HepG2 (cell line): ENCODE results near the gene SLCO6A1. TPM values are rescaled to one million over a fixed set of nuclear protein-coding genes. Genes with fewer than 3 reads are reported as not detected.

Source experiments
- ATAC-seq: fragments of 200-7000 bp; cut with Tn5 transposase; 3 replicates; pipeline ENCODE4 v1.9.1; 2020; ENCODE audit warnings: mild to moderate bottlenecking, moderate library complexity
- BruUV-seq: library from RNA; stranded (reverse); fragments of 400-500 nt; replicated peaks from 2 replicates; lab custom pipeline; 2021; lab: Mats Ljungman, UMichigan
- CTCF ChIA-PET: fragments of 300-600 bp; formaldehyde crosslinking; extraction: SDS; loops from one replicate; lab custom pipeline; 2021; ENCODE audit warnings: low total read pairs, inconsistent platforms, low intra/inter-chr PET ratio; lab: Yijun Ruan, JAX
- POLR2A ChIA-PET: fragments of 350-600 bp; sonication (Branson Sonifier 250); formaldehyde crosslinking; loops from one replicate; lab custom pipeline; 2020; ENCODE audit warnings: antibody characterized with exemption, inconsistent platforms; lab: Yijun Ruan, JAX
- DNase-seq: peaks from one replicate; pipeline ENCODE4 v3.0.0-alpha.2; 2015; ENCODE audit warnings: low spot score
- FAIRE-seq: peaks from 3 replicates; lab custom pipeline; 2011; peaks lifted over from hg19 to GRCh38; lab: Jason Lieb, UNC
- H2AFZ ChIP-seq: one replicate; pipeline ENCODE4 v1.6.1; 2011; ENCODE audit warnings: low read length, inconsistent platforms
- H3K27ac ChIP-seq: fragments of 300-600 bp; 3 replicates; pipeline ENCODE4 v1.8.0; 2011; ENCODE audit warnings: mixed run types, mild to moderate bottlenecking, mixed read lengths, low read length, inconsistent platforms; ENCODE audit not compliant: insufficient read depth; ENCODE audit errors: extremely low read length
- H3K27me3 ChIP-seq, 2 experiments: fragments of 200-600 bp in 1 of 2; 2 replicates in 1 of 2; 3 replicates in 1 of 2; pipeline versions ENCODE4 v1.6.0 to v1.8.0; 2011; ENCODE audit warnings: low read length in 2 of 2, mild to moderate bottlenecking in 2 of 2, moderate library complexity in 2 of 2, inconsistent platforms in 1 of 2; ENCODE audit not compliant: insufficient read depth in 2 of 2, control insufficient read depth in 1 of 2
- H3K36me3 ChIP-seq, 2 experiments: fragments of 200-600 bp in 1 of 2; replicated peaks in 1 of 2; 2 replicates in 1 of 2; 3 replicates in 1 of 2; pipeline versions ENCODE4 v1.5.1 to v1.8.0; 2011; ENCODE audit warnings: low read length in 2 of 2, inconsistent platforms in 1 of 2; ENCODE audit not compliant: insufficient read depth in 2 of 2, control insufficient read depth in 1 of 2
- H3K4me1 ChIP-seq: 2 replicates; pipeline ENCODE4 v1.5.1; 2012; ENCODE audit warnings: low read length, inconsistent platforms; ENCODE audit not compliant: insufficient read depth
- H3K4me2 ChIP-seq: 2 replicates; pipeline ENCODE4 v1.6.0; 2011; ENCODE audit warnings: low read depth, low read length, inconsistent platforms
- H3K4me3 ChIP-seq, 3 experiments: fragments of 200-600 bp in 1 of 3; sonication (generic), shearing (Covaris generic) in 1 of 3; replicated peaks in 1 of 3; 2 replicates each; pipeline ENCODE4 v1.5.1; 2011 to 2016; ENCODE audit warnings: low read length in 3 of 3, inconsistent platforms in 2 of 3, low read depth in 2 of 3, mild to moderate bottlenecking in 2 of 3, control low read depth in 1 of 3, mixed read lengths in 1 of 3; ENCODE audit not compliant: insufficient read depth in 1 of 3
- H3K79me2 ChIP-seq: one replicate; pipeline ENCODE4 v1.6.1; 2011; ENCODE audit warnings: low read length, inconsistent platforms; ENCODE audit not compliant: insufficient read depth
- H3K9ac ChIP-seq: 2 replicates; pipeline ENCODE4 v1.6.0; 2011; ENCODE audit warnings: mild to moderate bottlenecking, low read depth, low read length, inconsistent platforms; ENCODE audit not compliant: insufficient read depth
- H3K9me3 ChIP-seq: 2 replicates; pipeline ENCODE4 v1.5.1; 2012; ENCODE audit warnings: mild to moderate bottlenecking, low read length
- H4K20me1 ChIP-seq: 2 replicates; pipeline ENCODE4 v1.6.0; 2011; ENCODE audit warnings: inconsistent platforms, mild to moderate bottlenecking, low read length, moderate library complexity; ENCODE audit not compliant: insufficient read depth
- IRF1 ChIP-seq: sonication (generic); formaldehyde crosslinking; IDR thresholded peaks from 2 replicates; pipeline ENCODE4 v1.4.0; 2020; ENCODE audit warnings: low read depth, mild to moderate bottlenecking, missing genetic modification reagents
- NCOA1 ChIP-seq: sonication (generic); formaldehyde crosslinking; IDR thresholded peaks from 2 replicates; pipeline ENCODE4 v1.9.0; 2021; ENCODE audit warnings: missing genetic modification reagents
- SMYD3 ChIP-seq: sonication (generic); formaldehyde crosslinking; IDR thresholded peaks from 2 replicates; pipeline ENCODE4 v1.8.1; 2023; ENCODE audit warnings: mild to moderate bottlenecking, missing genetic modification reagents
- ZBTB44 ChIP-seq: sonication (generic); formaldehyde crosslinking; IDR thresholded peaks from 2 replicates; pipeline ENCODE4 v1.4.0; 2020; ENCODE audit warnings: missing genetic modification reagents
- ZFX ChIP-seq: sonication (generic); formaldehyde crosslinking; IDR thresholded peaks from 2 replicates; pipeline ENCODE4 v1.4.0; 2020; ENCODE audit warnings: mild to moderate bottlenecking, low read depth, missing genetic modification reagents, moderate library complexity
- ZNF274 ChIP-seq: sonication (generic); formaldehyde crosslinking; IDR thresholded peaks from 2 replicates; pipeline ENCODE4 v1.5.1; 2020; ENCODE audit warnings: mild to moderate bottlenecking, missing genetic modification reagents
- ZNF75D ChIP-seq: sonication (generic); formaldehyde crosslinking; IDR thresholded peaks from 2 replicates; pipeline ENCODE4 v1.8.1; 2023; ENCODE audit warnings: missing genetic modification reagents, mild to moderate bottlenecking, borderline replicate concordance
- WGBS: methylation state at CpG from one replicate; pipeline ENCODE4 v1.1.6; 2017; ENCODE audit warnings: low lambda C conversion rate; 5-methylcytosine and 5-hydroxymethylcytosine counted together
- in situ Hi-C: cut with HindIII; loops from 2 replicates; pipeline ENCODE4 v1.10.0; 2017; ENCODE audit warnings: low pct_unique_long_range_greater_than_20kb; ENCODE audit not compliant: extremely low pct_ligation_motif_present
- intact Hi-C: fragments of 100-400 bp; cut with micrococcal nuclease; formaldehyde crosslinking; loops from one replicate; pipeline ENCODE4 v1.10.0; 2022; ENCODE audit not compliant: unreplicated experiment
- polyA plus RNA-seq, 8 experiments: library from polyadenylated mRNA; depleted of rRNA in 3 of 8; stranded (reverse) in 7 of 8; unstranded in 1 of 8; fragments of >200 nt; fragmentation: Illumina TruSeq in 4 of 8; extraction: Trizol in 4 of 8; gene quantifications; 2 replicates each; pipeline versions ENCODE4 v1.2.1 to v1.2.3, GENCODE V29; 2011 to 2016; ENCODE audit warnings: low read depth in 4 of 8, missing spikeins in 1 of 8, mixed read lengths in 1 of 8; ENCODE audit not compliant: insufficient read depth in 1 of 8
- total RNA-seq, 5 experiments: library from RNA; depleted of rRNA; stranded (reverse); fragments of >200 nt; fragmentation: Illumina TruSeq; extraction: Trizol; gene quantifications; 2 replicates each; pipeline ENCODE4 v1.2.3, GENCODE V29; 2016; ENCODE audit warnings: low read depth in 1 of 5
- TF ChIP-seq, protein P1 (sequence below): sonication (generic); formaldehyde crosslinking; conservative IDR thresholded peaks from 2 replicates; pipeline ENCODE4 v1.4.0; 2020; ENCODE audit warnings: missing genetic modification reagents
- TF ChIP-seq, protein P2 (sequence below): fragments of 450-650 bp; IDR thresholded peaks from 2 replicates; pipeline ENCODE4 v1.6.1; 2017; ENCODE audit warnings: mild to moderate bottlenecking

Gene SLCO6A1
- total and polyA plus RNA-seq, 2 of the 13 experiments (the other 11 are each of a cell fraction or from before 2014, with no cell fraction given) = 0.31 to 0.48 TPM

GRCh38 chr5:102388235-102388634, 110.6 kb downstream of the SLCO6A1 start:
- ChIA-PET POLR2A (no interaction called here), CTCF (no interaction called here)
- 2% methylated on average over 2 of the region's 2 CpGs for WGBS
- no peaks in the 10 kb centered on the region for H3K79me2 ChIP-seq
- H3K27me3 ChIP-seq = no peaks in the 10 kb centered on the region
- no peak overlapping the region for H2AFZ ChIP-seq
- no TSS peak for BruUV-seq
- in situ Hi-C loops = no loop called here
- H3K27ac ChIP-seq = no peak overlapping the region
- H3K9me3 ChIP-seq = no peaks in the 10 kb centered on the region
- no peak overlapping the region for H3K9ac ChIP-seq
- no peaks in the 10 kb centered on the region for H3K36me3 ChIP-seq
- ATAC-seq = no peak
- H3K4me3 ChIP-seq = no peak overlapping the region
- intact Hi-C loops = no loop called here
- TF ChIP-seq ZNF274 (CRISPR knock-in tag) = no peak
- TF ChIP-seq ZFX (CRISPR knock-in tag) = no peak
- TF ChIP-seq SMYD3 = no peak
- no peak for TF ChIP-seq ZBTB44
- no peak for TF ChIP-seq NCOA1 (CRISPR knock-in tag)
- TF ChIP-seq ZNF75D (CRISPR knock-in tag) = no peak
- TF ChIP-seq, protein P1, sequence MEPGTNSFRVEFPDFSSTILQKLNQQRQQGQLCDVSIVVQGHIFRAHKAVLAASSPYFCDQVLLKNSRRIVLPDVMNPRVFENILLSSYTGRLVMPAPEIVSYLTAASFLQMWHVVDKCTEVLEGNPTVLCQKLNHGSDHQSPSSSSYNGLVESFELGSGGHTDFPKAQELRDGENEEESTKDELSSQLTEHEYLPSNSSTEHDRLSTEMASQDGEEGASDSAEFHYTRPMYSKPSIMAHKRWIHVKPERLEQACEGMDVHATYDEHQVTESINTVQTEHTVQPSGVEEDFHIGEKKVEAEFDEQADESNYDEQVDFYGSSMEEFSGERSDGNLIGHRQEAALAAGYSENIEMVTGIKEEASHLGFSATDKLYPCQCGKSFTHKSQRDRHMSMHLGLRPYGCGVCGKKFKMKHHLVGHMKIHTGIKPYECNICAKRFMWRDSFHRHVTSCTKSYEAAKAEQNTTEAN (CRISPR knock-in tag) = no peak
- no peak for TF ChIP-seq IRF1 (CRISPR knock-in tag)
- TF ChIP-seq, protein P2, sequence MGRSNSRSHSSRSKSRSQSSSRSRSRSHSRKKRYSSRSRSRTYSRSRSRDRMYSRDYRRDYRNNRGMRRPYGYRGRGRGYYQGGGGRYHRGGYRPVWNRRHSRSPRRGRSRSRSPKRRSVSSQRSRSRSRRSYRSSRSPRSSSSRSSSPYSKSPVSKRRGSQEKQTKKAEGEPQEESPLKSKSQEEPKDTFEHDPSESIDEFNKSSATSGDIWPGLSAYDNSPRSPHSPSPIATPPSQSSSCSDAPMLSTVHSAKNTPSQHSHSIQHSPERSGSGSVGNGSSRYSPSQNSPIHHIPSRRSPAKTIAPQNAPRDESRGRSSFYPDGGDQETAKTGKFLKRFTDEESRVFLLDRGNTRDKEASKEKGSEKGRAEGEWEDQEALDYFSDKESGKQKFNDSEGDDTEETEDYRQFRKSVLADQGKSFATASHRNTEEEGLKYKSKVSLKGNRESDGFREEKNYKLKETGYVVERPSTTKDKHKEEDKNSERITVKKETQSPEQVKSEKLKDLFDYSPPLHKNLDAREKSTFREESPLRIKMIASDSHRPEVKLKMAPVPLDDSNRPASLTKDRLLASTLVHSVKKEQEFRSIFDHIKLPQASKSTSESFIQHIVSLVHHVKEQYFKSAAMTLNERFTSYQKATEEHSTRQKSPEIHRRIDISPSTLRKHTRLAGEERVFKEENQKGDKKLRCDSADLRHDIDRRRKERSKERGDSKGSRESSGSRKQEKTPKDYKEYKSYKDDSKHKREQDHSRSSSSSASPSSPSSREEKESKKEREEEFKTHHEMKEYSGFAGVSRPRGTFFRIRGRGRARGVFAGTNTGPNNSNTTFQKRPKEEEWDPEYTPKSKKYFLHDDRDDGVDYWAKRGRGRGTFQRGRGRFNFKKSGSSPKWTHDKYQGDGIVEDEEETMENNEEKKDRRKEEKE = no peak
- FAIRE-seq = no peak
- H3K4me1 ChIP-seq = no peaks in the 10 kb centered on the region
- H4K20me1 ChIP-seq = no peaks in the 10 kb centered on the region
- no peak for DNase-seq
- no peak overlapping the region for H3K4me2 ChIP-seq
